Renal pelvis (tissue), 4 donors: Measurements from ENCODE around the gene RIPOR3. TPM values are rescaled to one million over a fixed set of nuclear protein-coding genes. Genes with fewer than 3 reads are reported as not detected.
"Not testable (repeated sequence)": the region's sequence is repeated elsewhere in the genome, so short reads cannot be mapped to it uniquely, and the experiment has no call there.

ENCODE experiments used
- DNase-seq: peaks from one replicate; pipeline ENCODE4 v3.0.0-alpha.2; 2013
- polyA plus RNA-seq, 3 donors: library from polyadenylated mRNA; unstranded; fragments of 120-200 nt; gene quantifications; one replicate each; pipeline ENCODE4 v1.2.1, GENCODE V29; 2013; ENCODE audit not compliant: insufficient read length in 3 of 3

RIPOR3 gene
- polyA plus RNA-seq, 3 donors, result 5.5 to 8.5 (median 8.0) TPM

DNA sequence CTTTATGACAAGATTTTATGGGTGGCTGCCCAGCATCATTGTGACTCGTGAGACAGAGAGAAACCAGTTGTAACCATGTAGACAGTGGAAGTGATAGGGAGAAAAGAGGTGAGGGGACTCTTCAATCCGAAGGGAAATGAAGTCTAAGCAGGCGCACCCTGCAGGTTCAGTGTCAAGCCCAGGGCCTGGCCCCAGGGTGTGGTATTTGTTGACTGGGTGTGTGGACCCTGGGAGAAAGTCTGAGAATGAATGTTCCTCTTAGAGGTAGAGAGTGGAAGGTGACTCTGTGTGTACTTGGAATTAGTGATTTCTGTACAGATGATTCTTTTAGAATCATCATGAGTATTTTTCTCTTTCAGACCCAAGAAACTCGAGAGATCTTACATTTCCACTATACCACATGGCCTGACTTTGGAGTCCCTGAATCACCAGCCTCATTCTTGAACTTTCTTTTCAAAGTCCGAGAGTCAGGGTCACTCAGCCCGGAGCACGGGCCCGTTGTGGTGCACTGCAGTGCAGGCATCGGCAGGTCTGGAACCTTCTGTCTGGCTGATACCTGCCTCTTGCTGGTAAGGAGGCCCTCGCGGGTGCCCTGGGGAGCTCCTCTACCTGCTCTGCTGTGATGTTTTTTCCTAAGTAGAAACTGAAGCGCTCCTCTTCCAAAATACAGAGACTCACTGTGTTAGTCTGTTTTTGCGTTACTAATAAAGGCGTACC, 113.1 kb downstream of the RIPOR3 start:
- DNase-seq, result no peak

DNA sequence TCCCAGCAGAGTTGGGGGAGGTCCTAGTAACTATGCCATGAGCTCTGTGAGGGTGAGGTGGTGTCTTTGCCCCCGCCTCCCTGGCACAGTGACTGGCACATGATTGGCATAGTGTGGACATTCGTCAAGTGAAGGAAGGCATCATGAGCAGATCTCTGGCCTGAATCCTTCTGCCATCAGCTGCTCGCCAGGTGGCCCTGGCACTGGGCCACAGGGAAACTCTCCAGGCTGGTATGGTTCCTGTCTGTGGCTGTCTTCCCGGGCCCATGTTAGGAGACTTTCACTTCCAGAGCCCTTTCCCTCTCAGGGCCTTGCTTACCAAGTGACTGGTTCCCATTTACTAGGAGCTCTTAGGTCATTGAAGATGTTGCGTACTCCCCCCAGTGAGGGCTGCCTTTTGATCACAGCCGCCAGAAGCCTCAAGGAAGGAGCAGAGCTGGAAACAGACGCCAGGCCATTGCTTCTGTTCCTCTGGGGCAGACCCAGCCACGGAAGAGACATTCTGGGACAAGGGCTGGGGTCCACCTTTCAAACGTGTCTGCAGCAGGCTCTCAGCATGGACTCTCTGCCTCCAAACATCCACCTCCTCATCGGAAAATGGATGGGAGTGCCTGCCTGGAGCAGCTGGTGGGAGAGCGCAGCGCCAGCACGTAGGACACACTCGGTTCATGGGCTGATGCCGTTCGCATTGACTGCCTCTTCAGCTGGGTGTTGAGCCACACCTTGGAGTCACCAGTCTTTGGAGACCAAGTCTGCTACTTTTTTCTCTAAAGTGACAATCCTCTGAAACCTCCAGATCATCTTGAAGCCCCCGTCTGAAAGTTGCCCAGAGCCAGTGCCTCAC, 113.9 kb downstream of the RIPOR3 start:
- DNase-seq, result no peak

DNA sequence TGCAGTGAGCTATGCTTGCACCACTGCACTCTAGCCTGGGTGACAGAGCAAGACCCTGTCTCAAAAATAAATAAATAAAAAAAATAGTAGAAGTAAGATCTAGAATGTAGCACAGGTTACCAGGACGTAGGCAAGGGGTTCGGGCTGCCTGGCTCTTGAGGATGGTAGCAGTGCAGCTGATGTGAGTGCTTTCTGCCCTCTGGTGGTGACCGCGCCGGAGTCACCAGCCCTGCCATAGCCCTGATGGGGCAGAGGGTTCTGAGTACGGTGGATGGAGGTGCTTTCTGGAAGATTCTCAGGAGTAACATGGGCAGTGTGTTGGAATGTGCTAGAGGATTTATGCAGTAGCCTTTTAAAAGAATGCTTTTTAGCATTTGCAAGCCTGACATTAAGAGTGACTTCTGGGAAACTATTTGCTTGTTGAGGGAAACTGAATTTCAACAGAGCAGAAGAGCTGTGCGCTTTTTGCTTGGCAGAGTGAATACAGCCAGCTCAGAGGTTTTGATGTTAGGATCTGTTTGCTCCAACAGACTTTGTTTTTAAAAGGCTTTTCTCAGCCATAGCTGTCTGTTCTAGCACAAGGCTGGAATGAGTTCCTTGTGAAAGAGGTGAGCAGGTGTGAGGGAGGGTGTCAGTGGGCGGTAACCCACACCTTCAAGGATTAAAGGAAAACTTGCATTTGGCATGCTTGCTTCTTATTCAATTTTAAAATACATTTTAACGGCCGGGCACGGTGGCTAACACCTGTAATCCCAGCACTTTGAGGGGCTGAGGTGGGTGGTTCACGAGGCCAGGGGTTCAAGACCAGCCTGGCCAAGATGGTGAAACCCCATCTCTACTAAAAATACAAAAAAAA, 115.2 kb downstream of the RIPOR3 start:
- DNase-seq, result peak; percentile 35

DNA sequence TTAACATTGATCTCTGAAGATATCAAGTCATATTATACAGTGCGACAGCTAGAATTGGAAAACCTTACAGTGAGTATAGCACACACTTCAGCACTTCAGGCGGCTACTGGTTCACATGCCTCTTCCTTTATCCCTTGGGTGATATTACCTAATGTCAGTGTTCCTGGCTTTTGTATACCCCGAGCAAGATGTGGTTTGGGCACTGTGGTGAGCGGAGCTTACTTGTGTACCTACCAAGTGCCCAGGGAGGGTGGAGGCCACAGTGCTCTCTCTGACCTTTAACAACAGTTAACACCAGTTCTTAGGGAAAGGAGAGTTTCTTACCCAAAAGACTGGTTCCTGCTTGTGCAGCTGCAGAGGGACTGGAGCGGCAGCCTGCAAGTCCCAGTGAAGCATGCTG, 116.8 kb downstream of the RIPOR3 start:
- DNase-seq, result no peak

GRCh38 chr20:50574108-50574507, 117.2 kb downstream of the RIPOR3 start:
- no peak for DNase-seq

DNA sequence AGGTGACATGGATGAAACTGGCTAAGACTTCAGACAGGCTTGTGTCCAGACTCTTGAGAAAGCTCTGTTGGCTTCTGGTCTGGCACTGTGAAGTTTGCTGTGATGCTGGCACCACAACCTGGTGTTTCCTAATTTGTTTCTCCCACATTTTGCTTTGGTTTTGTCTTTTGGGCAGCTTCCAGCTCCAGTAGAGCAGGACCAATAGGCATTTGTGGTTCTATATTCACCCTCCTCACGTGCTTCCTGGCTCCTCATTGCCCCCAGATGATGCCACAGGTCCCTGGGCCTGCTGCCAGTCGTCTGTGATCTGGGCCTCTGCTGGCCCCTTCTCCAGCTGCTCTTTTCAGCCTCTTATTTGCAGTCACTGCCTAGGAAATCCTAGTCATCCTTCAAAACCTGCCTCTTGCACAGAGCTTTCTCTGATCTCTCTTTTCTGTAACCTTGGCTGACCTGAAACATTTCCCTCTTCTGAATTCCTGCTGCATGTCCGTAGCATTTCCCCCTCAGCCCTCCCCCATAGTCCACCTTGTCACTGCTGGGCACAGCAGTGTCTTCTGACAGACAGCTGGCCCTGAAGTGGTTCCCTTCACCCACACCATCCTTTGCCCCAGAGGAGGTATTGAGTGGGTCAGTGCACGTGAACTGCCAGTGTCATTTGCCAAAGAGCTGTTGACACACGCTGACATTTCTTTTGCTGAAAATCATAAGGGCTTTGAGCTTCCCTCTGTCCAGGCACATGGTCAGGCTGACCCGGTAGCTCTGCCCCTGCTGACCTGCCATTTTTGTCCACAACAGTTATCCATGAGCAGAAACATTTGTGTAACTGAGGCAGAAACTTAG, 118.2 kb downstream of the RIPOR3 start:
- DNase-seq, result no peak

DNA sequence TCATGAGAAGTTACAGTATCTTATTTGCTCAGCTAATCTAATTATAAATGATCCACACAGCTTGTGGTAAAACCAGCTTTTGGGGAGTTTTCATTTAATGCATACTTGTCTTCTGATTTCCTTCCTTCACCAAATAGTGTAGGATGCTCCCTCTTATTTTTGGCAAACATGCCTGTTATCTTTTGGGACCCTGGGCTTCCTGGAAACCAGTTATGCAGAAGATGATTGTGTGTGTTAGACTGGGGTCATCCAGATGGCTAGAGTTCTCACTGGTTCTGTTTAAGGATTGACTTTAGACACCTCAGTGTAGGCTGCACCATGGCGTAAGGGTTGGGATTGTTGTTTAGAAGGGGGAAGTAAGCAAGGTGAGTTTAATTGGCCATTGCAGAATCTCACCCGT, 119.9 kb downstream of the RIPOR3 start:
- no peak for DNase-seq

GRCh38 chr20:50569864-50570836, 121.2 kb downstream of the RIPOR3 start:
- no peak for DNase-seq

DNA sequence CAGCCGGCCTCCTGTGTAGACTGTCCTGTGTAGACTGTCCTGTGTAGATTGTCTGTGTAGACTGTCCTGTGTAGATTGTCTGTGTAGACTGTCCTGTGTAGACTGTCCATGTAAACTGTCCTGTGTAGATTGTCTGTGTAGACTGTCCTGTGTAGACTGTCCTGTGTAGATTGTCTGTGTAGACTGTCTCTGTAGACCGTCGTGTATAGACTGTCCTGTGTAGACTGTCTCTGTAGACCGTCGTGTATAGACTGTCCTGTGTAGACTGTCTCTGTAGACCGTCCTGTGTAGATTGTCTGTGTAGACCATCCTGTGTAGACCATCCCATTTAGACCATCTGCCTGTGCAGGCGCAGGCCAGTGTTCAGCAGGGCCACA, 121.9 kb downstream of the RIPOR3 start:
- not testable (repeated sequence) for DNase-seq

DNA sequence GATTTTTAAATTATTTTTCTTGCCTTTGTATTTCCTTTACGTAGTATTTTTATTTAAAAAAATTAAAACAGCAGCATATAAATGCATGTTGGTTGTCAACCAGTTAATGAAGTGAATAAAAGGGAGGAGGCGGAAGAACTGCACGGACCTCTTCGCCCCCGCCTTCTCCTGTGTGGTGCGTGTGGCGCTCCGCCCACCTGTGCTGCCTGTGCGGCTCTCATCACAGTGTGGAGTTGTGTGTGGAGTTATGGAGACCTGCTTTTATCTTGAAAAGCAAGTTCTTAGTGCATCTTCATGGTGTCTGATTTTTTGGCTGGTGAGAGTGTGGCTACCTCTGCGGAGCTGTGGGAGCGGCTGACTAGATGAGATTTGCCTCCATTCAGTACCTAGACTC, 122.8 kb downstream of the RIPOR3 start:
- no peak for DNase-seq

DNA sequence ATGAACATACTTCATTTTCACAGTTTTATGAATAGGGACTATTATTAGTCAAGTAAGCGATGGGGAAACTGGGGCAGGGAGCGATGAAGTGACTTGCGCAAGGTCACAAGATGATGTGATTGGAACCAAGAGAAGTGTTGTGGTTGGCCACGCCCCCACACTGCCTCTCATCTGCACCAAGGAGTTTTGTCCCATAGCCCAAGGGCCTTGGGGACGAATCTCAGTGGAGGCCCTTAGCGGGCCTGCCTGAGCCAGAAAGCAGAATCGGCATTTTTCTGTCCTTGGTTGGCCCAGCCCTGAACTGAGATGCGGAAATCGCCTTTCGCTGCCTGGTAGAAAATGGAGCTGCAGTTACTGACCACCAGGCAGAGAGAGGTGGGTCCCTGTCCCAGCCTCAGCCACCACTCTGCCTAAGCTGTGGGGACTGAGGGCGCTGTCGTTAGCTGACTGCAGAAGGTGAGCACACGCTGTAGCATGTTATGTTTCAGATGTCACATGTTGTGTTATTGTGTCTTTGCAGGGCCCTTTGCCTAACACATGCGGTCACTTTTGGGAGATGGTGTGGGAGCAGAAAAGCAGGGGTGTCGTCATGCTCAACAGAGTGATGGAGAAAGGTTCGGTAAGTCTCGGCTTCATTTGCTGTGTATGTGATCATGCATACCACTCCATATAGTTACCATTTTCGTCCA, 123.3 kb downstream of the RIPOR3 start:
- no peak for DNase-seq

DNA sequence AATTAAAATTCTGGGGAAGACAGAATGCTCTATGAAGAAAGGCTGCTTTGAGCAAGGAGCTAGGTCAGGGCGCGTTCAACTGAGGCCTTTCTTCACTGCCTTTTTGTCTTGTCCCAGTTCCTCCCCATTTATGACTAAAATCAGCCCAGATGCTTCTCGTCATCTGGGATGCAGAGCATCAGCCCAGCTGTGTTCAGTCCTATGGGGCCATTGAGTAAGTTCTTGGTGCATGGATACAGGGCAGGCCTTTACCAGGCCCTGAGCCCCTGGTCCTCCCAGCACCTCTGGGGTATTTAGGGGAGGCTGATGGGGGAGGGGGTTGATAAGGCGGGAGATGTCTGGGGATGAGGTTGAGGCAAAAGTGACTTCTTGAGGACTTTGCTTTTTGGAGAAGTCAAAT, 125.5 kb downstream of the RIPOR3 start:
- DNase-seq, result no peak

GRCh38 chr20:50565383-50565782, 126.0 kb downstream of the RIPOR3 start:
- DNase-seq, result no peak

DNA sequence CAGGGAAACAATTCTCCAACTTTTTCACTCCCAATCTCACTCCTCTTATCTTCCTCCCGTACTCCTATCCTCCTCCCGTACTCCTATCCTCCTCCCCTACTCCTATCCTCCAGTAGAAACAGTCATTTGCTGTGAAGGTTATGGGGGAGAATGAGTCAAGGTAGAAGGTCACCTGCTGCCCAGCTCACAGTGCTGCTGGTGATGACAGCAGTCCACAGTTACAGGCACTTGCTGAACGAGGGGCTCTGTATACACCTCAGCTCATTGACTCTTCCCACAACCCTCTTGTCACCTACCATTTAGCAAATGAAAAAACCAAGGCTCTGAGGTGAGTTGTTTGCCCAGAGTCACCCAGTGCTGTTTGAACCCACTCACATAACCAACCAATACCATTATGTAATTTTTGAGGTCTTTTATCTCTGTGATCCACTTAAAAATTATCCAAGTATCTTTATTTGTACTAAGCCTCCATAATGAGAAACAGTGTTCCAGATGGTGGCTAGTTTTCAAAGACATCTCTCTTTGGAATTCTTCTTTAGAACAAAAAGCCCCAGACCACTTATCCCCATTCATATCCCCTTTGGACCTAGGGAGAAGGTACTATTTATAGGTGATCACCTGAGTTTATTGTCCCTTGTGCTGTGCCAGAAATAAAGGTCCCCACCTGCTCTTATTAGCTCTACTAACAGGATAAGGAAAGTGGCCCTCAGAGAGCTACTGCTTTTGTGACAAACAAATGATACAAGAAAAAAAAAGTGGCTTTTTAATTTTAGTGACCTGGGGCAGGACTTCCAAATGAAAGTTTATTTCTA, 128.0 kb downstream of the RIPOR3 start:
- DNase-seq, result no peak

GRCh38 chr20:50562262-50562701, 129.1 kb downstream of the RIPOR3 start:
- DNase-seq, result no peak

GRCh38 chr20:50561379-50562078, 129.8 kb downstream of the RIPOR3 start:
- DNase-seq, result no peak

- no peak for DNase-seq
Measured at GRCh38 chr20:50560867-50561266, 130.5 kb downstream of the RIPOR3 start.
